ENCODE results near the gene LDB2.
"Not testable (repeated sequence)": the region's sequence is repeated elsewhere in the genome, so short reads cannot be mapped to it uniquely, and the experiment has no call there.

Gene LDB2

DNA sequence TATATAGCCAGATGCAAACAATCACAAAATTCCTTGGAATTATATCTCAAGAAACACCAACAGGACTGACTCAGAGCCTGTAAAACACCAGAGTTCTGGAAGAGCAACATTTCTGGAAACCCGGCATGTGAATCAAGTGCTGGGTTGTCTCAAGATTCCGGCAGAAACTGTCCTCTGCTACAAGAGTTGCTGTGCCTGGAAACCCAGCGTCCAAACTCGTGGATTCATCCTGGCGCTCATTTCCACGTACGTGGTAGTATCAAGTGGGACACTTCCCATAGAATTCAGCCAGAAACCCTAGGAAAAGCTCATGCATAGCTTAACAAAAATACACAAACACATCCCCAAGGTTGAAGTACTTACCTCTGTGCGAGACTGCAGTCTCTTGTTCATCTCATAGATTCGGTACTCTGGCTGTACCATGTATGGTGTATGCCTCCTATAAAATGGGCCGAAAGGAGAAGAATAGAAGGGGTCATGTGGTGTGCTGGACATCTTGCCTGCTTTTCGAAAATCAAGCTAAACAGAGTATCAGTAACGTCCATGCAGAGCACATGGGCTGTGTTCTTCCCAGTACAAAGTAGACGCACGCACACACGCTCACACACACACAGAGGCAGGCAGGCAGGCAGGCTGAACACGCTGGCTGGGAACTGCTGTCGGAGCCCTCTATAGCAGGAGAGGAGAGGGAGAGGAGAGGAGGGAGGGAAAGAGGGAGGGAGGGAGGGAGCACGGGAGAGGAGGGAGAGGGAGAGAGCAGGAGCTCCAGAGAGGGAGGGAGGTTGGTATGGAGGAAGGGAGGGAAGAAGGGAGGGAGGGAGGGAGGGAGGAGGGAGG lies at the start of gene LDB2:
Gene LDB2 (minus strand): TSS at position 655 of the 837 bp plus-strand sequence.
- DNase-seq (ENCODE audit: low read depth): no peak

DNA sequence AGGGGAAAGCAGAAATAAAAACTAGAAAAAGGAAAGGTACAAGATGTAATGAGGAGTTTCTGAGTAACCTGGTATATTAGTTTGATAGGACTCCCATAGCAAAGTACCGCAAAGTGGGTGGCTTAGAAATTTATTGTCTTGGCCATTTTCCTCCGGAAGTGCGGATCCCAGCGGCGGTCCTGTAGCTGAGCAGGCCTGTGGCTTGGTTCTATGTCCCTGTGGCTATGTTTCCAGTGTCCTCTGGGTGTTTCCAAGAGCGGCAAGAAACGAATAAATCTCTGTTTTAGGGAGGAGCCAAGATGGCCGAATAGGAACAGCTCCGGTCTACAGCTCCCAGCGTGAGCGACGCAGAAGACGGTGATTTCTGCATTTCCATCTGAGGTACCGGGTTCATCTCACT lies 44.0 kb upstream of the LDB2 start:
- no peak for DNase-seq (ENCODE audit: low read depth)

DNA sequence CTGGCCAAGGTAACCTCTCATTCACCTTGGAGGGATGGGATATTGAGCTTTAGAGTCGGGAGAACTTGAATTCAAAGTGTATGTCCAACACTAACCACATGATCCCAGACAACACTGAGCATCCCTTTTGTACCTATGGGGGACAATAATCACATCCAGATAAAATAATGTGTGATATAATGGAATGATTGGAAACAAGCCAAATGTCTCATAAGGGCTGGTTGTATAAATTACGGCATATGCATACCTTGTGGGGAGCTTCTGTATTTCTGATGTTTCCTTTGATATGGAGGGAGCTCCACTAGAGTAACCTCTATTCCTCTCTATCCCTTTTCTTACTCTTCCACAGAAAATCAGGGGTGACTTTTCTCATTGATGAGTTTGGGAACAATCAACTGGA lies 40.7 kb upstream of the LDB2 start:
- no peak for DNase-seq (ENCODE audit: low read depth)

DNA sequence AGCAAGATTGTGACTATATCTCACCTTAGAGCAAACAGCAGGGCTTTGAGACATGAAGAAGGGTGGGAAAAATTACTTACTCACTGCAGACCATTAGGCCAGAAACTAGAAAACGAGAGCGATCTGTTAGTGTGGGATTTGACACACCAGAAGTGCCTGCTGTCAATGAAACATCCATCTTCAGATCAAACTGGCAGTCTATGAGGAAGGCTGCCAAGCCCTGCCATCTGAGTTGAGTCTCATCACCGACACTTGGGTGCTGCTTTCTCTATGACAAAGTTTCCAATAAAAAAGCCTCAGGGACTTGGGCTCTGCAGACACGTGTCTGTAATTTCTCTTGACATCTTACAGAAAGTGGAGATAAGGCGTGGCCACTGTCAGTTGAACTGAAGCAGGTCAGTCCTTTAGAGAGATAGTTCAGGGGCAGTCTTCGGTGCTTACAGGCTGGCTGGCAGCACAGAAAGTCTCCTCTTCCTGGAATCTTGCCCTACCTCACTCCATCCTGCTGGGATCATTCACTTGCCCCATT lies 40.1 kb upstream of the LDB2 start:
- DNase-seq (ENCODE audit: low read depth): no peak

DNA sequence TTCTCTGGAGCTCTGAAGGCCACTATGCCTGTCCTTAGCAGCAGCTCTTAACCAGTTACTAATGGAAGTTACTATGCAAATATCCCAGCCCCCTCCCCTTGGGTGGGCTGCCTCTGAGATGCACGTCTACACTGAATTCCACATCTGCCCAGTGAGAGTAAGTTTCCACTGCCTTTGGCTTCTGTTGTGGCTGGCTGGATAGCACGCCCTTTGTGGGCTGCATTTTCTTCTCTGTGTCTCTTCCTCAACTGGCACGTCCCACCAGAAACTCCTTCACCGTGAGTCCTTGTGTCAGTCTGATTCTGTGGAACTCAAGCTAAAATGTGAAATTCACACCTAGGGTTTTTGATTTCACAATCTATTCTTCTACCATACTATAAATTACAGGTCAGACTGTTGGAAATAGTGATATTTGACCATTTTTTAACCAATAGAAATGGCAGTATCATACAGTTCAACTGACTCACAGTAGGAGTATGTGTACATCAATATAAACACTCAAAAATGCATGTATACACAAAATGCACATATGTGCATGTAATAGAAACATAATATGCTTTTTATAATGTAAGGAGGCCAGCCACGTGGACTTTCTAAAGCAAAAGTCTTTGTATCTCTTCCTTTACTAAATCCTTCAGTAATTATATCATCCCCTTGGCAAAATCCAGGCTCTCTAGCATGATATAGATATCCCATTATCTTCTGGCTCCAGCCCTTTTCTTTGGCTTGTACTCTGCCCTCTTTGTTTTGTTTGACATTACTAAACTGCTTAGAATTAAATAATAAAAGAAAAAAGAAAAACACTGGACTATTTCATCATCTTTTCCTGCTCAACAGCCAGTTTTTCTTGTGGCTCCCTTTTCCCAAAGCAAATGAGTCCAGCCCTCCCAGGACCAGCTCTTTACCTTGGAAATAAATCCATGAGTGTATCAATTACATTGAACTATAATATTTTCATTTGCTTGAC lies 33.2 kb upstream of the LDB2 start:
- DNase-seq (ENCODE audit: low read depth): no peak

DNA sequence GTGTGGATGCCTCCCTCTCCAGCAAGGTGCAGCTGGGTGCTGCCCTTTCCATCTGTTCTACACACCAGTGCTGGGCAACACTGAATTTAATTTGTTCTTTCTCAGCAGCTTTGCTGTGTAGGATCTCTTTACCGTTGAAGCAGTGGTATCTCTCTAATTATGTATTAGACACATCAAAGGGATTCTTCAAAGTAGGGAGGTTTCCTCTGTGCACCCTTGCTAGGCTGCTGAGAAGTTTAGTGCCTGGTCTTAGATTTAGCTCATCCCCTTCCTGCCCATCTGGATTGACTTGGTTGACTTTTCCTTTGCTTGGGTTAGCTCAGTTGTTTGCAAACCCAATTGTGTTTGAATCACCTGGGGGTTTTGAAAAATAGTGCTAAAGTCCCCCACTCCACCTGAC lies 27.8 kb upstream of the LDB2 start:
- no peak for DNase-seq (ENCODE audit: low read depth)

DNA sequence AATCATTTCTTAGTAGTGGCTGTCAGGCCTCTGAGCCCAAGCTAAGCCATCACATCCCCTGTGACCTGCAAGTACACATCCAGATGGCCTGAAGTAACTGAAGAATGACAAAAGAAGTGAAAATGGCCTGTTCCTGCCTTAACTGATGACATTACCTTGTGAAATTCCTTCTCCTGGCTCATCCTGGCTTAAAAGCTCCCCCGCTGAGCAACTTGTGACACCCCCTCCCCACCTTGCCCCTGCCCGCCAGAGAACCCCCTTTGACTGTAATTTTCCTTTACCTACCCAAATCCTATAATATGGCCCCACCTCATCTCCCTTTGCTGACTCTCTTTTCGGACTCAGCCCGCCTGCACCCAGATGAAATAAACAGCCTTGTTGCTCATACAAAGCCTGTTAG lies 20.3 kb upstream of the LDB2 start:
- not testable (repeated sequence) for DNase-seq (ENCODE audit: low read depth)

DNA sequence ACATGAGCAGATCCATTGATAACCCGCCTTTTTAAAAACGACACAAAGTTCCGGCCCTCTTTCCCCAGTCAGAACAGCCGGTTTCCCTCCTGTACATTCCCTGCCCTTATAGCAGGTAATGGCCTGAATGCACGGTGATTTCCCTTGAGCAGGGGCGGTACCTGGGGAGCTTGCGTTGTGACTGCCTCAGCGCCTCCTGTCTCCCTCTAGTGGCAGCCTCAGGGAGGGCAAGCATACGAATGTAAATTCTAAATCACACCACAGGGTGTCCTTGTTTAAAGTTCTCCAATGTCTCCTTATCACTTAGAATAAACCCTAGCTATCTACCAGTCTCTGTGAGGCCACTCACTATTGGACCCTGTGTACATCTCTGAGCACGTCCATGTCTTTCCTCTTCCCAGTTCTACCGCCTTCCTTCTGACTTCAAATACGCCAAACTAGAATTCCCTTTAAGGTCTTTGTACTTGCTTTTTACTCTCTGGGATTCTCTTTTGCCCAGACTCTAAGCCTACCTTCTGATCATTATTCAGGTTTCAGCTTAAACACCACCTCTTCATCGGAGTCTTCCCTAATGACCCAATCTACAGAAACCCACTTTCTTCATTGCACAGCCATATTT lies 18.4 kb upstream of the LDB2 start:
- DNase-seq (ENCODE audit: low read depth): peak; percentile 50

DNA sequence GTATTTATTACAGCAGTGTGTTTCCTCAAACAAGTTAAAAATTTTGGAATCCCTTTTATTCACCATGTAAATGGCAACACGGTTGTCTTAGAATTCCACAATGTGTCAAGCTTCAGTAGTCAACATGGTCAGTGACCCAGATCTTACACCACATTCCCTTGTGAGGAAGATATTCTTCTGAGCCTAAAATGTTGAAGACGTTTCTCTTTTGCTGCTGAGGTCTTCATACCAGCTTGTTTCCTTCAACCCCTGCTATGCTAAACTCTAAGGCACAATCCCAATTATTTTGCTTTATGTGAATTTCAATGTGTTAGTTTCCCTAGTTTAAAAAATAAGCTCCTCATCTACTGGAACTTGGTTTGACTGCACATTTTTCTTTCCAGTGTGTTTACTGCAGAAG lies 17.6 kb upstream of the LDB2 start:
- DNase-seq (ENCODE audit: low read depth): no peak

DNA sequence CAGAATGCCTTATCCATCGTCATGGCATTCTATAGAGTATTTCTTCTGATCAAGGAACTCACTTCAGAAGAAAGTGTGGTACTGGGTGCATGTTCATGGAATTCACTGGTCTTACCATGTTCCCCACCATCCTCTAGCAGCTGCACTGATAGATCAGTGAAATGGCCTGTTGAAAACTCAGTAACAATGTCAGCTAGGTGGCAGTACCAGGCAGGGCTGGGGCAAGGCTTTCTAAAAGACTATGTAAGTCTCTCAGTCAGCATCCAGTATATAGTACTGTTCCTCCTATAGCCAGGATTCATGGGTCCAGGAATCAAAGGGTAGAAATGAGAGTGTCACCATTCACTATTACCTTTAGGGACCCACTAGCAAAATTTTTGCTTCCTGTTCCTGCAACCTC lies 15.8 kb upstream of the LDB2 start:
- DNase-seq (ENCODE audit: low read depth): no peak

DNA sequence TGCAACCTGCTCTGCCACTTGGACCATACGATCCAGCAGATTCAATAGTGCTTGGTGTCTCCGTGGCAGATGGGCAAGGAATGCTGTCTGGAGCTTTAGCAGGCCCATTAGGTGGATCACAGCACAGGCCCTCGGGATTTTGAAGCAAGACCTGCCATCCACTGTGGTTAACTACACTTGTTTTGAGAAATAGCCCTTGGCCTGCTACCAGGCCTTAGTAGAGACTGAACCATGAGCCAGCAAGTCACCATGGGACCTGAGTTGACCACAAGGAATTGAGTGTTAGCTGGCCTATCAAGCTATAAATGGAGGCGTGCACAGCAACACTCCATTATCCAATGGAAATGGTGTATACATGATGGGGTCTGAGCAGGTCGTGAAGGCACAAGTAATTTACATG lies 14.5 kb upstream of the LDB2 start:
- DNase-seq (ENCODE audit: low read depth): no peak

DNA sequence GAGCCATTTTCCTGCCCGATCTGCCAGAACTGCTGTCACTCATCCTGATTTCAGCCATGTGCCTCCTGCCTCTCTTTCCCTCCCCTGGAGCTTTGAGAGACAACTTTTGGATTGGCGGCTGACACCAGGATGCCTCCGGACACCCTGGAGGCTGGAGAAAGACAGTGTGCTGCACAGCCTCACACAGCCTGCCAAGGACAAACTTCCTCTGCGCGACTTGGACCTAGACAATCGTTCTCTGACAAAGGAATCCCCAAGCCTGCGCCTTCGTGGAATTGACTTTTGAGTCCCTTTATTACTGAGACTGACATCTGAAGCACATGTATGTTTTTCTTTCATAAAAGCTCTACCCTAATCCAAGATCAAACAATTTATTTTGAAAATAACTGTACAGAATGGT lies 10.8 kb upstream of the LDB2 start:
- no peak for DNase-seq (ENCODE audit: low read depth)

DNA sequence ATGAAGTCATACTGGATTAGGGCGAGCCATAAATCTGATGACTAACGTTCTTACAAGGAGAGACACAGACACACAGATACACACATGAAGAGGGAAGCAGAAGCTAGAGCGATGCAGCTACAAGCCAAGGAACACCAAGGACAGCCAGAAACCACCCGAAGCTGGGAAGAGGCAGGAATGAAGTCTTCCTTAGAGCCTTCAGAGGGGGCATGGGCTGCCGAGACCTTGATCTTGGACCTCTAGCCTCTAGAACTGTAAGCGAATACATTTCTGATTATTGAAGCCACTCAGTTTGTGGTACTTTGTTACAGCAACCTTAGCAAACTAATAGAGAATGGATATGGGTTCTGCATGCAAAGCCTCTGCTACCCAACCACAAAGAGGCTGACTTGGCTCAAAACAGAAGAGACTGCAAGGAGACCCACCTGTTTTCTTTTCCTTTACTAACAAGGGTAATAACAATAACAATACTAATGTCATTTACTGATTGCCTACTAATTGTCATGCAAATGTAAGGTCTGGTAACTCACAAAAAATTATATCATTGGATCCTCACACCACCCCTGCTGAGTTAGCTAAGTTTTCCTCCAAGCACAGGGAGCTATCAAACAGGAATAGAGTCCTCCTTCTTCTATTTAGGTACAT lies 10.1 kb upstream of the LDB2 start:
- no peak for DNase-seq (ENCODE audit: low read depth)

DNA sequence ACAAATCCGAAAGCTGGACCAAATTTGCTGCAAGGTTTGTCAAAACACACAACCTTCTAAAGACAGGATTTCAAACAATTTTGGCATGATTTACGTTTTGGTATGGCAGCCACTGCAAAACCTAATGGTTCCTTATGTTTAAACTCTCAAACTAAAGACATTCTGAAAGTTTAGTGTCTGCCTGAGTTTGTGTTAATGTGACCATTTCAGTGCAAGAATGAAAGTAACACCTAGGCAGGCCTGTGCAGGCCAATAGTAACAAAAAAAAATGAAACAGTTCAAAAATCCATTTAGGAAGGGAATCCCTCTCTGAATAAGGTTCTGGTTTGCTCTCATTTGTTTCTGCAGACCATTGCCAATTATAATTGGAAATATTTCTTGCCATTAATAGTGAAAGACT lies 1.9 kb upstream of the LDB2 start:
- no peak for DNase-seq (ENCODE audit: low read depth)

DNA sequence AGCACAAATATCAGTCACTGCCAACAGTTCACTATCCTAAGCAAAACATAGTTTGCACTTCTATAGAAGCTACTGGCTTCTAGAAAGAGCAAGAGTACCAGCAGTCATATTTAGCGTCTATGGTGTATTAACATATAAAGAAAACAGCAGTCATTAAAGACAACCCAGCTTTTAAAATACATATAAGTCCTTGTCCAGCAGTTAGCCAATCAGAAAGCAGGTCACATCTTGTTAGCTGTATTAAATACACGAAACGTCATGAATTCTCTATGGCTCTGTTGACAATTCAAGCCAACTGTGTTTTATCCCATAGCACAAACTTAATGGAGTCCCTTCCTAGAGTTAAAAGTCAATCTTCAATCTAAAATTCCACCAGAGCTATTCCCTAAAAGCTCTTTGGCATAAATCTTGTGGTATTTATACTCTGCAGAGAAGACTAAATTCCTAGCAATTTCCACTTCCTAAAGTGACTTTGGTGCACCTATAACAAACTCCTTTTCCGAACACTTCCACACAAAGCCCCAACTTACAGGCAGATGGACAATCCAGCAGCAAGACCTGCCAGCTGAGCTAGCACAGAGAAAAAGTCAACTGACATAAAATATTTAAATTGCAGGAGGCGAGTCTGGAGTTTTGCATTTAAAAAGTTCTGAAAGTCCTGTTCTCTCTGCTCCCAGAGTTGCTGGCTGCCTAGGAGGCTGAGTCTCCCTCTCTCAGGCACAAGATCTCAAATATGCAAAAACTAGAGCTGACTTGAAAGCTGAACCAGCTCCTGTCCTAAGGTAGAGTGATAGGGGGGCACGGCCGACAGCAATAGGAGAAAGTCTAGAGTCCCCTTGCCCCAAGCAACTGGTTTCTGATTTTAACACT lies 1.3 kb downstream of the LDB2 start:
- no peak for DNase-seq (ENCODE audit: low read depth)

DNA sequence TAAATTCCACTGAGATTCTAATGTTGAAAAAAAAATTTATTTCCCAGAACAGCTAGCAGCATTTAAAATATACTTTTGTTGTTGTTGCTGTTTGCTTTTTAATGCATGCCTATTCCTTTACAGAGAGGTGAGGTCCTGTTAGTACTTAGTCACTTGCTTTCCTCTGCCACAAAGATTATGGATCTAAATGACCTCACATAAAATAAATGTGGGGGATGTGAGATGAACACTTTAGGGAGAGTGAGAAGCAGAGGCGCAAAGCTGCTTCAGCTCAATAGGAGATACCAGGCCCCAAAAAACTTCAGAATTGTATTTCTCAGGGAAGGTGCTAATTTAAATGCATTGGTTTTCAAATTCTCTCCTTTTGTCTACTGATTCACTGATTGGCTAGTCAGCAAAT lies 4.0 kb downstream of the LDB2 start:
- no peak for DNase-seq (ENCODE audit: low read depth)

DNA sequence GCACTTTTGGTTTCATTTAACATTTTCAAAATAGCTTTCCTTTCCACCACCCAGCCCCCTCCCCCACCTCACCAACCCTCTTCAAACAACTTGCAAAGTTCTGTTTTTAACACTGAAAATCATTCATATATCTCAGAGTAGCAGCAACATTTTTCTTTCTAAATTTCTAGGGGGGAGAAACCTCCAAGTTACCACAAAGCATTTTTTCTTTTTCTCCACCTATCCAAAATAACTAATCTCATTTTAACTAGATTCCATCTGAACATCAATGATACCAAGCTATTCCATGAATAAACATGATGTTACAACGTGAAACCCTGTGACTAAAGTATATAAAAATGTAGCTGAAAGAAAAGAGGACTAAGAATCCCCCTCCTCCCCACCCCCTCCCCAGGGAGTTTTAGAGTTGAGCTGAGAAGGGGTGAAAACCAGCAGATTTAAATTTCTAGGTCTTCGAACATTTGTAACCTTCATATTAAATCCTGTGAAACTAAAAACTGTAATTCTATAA lies 5.2 kb downstream of the LDB2 start:
- DNase-seq (ENCODE audit: low read depth): no peak

DNA sequence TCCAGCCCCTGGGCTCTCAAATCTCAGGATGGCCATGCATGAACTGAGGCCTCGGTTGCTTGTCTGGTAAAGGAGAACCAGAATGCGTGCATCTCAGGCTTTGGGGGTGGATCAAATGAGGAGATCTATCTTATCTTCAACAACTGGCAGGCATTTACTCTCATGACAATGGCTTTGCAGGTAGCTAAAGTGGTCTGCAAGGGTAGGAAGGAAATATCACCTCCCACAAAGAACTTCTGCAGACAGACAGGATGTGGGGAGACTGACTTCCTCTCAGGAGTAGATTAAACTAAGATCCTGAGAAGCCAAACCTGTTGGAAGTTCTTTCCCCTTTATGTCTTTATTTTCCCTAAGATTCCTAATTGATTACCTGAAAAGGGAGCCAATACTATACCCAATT lies 7.8 kb downstream of the LDB2 start:
- DNase-seq (ENCODE audit: low read depth): no peak

DNA sequence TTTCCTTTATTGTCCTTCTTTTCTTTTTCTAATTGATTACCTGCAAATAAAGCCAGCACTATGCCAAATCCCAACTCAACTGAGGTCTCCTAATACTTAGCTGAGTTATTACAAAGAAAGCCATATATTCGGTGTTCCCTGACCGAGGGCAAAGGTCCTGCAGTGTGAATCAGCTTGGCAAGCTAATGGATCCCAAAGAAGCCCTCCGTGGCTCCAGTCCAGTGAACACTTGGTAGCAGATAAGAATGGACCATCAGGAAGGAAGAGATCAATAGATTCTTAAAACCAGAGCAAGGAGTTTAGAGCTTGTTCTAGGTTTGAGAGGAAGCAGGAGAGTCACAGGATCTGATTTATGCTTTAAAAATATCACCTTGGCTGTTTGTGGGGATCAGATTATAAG lies 8.5 kb downstream of the LDB2 start:
- no peak for DNase-seq (ENCODE audit: low read depth)

DNA sequence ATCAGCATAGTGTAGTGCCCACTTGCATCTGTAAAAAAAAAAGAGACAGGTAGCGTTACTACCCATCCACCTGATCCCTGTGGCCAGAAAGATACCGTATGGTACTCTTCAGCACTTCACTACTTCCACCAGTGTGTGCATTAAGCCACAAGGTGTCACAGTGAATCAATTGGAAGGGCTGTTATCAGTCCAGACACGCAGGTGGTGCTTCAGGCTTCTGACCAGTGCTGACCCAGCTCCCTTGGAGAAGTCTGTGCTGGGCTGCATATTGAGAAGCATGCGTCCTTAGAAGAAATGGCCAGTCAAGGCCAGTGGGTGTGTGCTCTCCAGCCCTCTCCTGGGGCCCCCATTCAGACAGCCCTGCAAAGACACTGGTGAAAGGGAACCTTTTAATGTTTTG lies 10.6 kb downstream of the LDB2 start:
- DNase-seq (ENCODE audit: low read depth): no peak
